ENCODE results near the gene KRTAP12-2.
"Not testable (repeated sequence)": the region's sequence is repeated elsewhere in the genome, so short reads cannot be mapped to it uniquely, and the experiment has no call there.

The KRTAP12-2 gene

GRCh38 chr21:44684077-44684476 lies 17.4 kb upstream of the KRTAP12-2 start:
- FAIRE-seq, result no peak

GRCh38 chr21:44682580-44683151 lies 15.9 kb upstream of the KRTAP12-2 start:
- no peak for FAIRE-seq

GRCh38 chr21:44681861-44682579 lies 15.3 kb upstream of the KRTAP12-2 start, which contains the start of gene KRTAP12-1:
Gene KRTAP12-1 (minus strand): TSS chr21:44682163. CDS start chr21:44682123, 40 bp downstream.
- no peak for FAIRE-seq

GRCh38 chr21:44681152-44681551 lies 14.4 kb upstream of the KRTAP12-2 start:
- no peak for FAIRE-seq

- no peak for FAIRE-seq
Measured at GRCh38 chr21:44677881-44678280, 11.2 kb upstream of the KRTAP12-2 start.

- no peak for FAIRE-seq
Measured at GRCh38 chr21:44671911-44672310, 5.2 kb upstream of the KRTAP12-2 start.

- no peak for FAIRE-seq
Measured at GRCh38 chr21:44670642-44671432, 4.1 kb upstream of the KRTAP12-2 start.

- FAIRE-seq, result no peak
Measured at GRCh38 chr21:44667612-44668011, 885 bp upstream of the KRTAP12-2 start.

- FAIRE-seq, result no peak
Measured at GRCh38 chr21:44664691-44665090, 2.0 kb downstream of the KRTAP12-2 start.

GRCh38 chr21:44661567-44661966 lies 5.2 kb downstream of the KRTAP12-2 start:
- FAIRE-seq, result not testable (repeated sequence)

- no peak for FAIRE-seq
Measured at GRCh38 chr21:44658913-44659595, 7.7 kb downstream of the KRTAP12-2 start.

GRCh38 chr21:44658541-44658910 lies 8.2 kb downstream of the KRTAP12-2 start:
- no peak for FAIRE-seq

GRCh38 chr21:44657635-44658540 lies 8.8 kb downstream of the KRTAP12-2 start, which contains the start of gene KRTAP12-3:
Gene KRTAP12-3 (plus strand): TSS chr21:44657932. CDS start chr21:44657980, 48 bp downstream.
- FAIRE-seq, result no peak

GRCh38 chr21:44656868-44657267 lies 9.9 kb downstream of the KRTAP12-2 start:
- FAIRE-seq, result no peak

GRCh38 chr21:44654576-44655175 lies 12.1 kb downstream of the KRTAP12-2 start, which contains the start of gene KRTAP12-4:
Gene KRTAP12-4 (minus strand): TSS chr21:44654659. CDS start chr21:44654614, 45 bp downstream.
- FAIRE-seq, result no peak

- no peak for FAIRE-seq
Measured at GRCh38 chr21:44653656-44654575, 12.8 kb downstream of the KRTAP12-2 start.

- FAIRE-seq, result no peak
Measured at GRCh38 chr21:44653123-44653522, 13.6 kb downstream of the KRTAP12-2 start.

GRCh38 chr21:44650973-44651675 lies 15.6 kb downstream of the KRTAP12-2 start:
- FAIRE-seq, result no peak

- FAIRE-seq, result no peak
Measured at GRCh38 chr21:44650265-44650972, 16.3 kb downstream of the KRTAP12-2 start.
